ENCODE data around the gene CAMK2A.

The CAMK2A gene

GRCh38 chr5:150299571-150300327 is 10.2 kb upstream of the CAMK2A start:
- DNase-seq, result no peak

GRCh38 chr5:150298701-150299451 is 9.3 kb upstream of the CAMK2A start:
- DNase-seq, result no peak

GRCh38 chr5:150297934-150298595 is 8.5 kb upstream of the CAMK2A start:
- no peak for DNase-seq

- DNase-seq, result no peak
Observed at GRCh38 chr5:150297236-150297890, 7.8 kb upstream of the CAMK2A start.

- no peak for DNase-seq
Observed at GRCh38 chr5:150296496-150296895, 6.9 kb upstream of the CAMK2A start.

GRCh38 chr5:150295741-150296486 is 6.3 kb upstream of the CAMK2A start:
- DNase-seq, result no peak

GRCh38 chr5:150295172-150295634 is 5.6 kb upstream of the CAMK2A start:
- DNase-seq, result no peak

GRCh38 chr5:150294551-150295071 is 5.0 kb upstream of the CAMK2A start:
- DNase-seq, result no peak

- no peak for DNase-seq
Observed at GRCh38 chr5:150293091-150293941, 3.7 kb upstream of the CAMK2A start.

GRCh38 chr5:150291388-150292385 is 2.1 kb upstream of the CAMK2A start:
- DNase-seq, result no peak

- no peak for DNase-seq
Observed at GRCh38 chr5:150288791-150289190, 782 bp downstream of the CAMK2A start.

GRCh38 chr5:150288361-150288760 is 1.2 kb downstream of the CAMK2A start:
- no peak for DNase-seq

- no peak for DNase-seq
Observed at GRCh38 chr5:150286820-150287219, 2.8 kb downstream of the CAMK2A start.

- no peak for DNase-seq
Observed at GRCh38 chr5:150285114-150285513, 4.5 kb downstream of the CAMK2A start.

- no peak for DNase-seq
Observed at GRCh38 chr5:150284311-150284710, 5.3 kb downstream of the CAMK2A start.

GRCh38 chr5:150283904-150284303 is 5.7 kb downstream of the CAMK2A start:
- no peak for DNase-seq

GRCh38 chr5:150281987-150282386 is 7.6 kb downstream of the CAMK2A start:
- DNase-seq, result no peak

GRCh38 chr5:150279330-150280020 is 10.1 kb downstream of the CAMK2A start:
- DNase-seq, result no peak

GRCh38 chr5:150278916-150279315 is 10.7 kb downstream of the CAMK2A start:
- no peak for DNase-seq
